Measurements from ENCODE around the gene UBE2G1. TPM values are rescaled to one million over a fixed set of nuclear protein-coding genes. Genes with fewer than 3 reads are reported as not detected.

UBE2G1 gene
- total and polyA plus RNA-seq, 2 of the 13 experiments (the other 11 are each of a cell fraction or from before 2014, with no cell fraction given), result 27.9 to 42.6 TPM

DNA sequence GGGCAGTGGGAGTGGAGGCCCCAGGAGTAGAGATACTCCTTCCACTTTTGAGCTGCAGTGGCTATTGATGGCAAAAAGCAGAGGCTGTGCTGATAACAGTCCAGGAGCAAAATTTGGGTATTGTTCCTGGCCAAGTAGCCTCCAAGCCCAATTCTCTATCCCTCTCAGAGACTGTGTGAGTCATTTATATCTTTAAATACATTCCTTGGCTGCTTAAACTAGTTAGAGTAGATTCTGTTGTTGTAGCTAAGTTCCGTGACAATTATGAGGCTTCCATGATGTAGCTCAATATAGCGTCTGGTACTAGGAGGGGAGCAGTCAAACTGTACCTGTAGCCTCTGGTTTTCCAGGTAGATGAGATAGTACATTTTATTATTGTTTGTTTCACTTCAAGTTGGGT is 19.9 kb upstream of the UBE2G1 start (continued):
- TF ChIP-seq NFE2L2 (IDR thresholded peaks at IDR 0.05; ENCODE audit: low read length), result no peak

DNA sequence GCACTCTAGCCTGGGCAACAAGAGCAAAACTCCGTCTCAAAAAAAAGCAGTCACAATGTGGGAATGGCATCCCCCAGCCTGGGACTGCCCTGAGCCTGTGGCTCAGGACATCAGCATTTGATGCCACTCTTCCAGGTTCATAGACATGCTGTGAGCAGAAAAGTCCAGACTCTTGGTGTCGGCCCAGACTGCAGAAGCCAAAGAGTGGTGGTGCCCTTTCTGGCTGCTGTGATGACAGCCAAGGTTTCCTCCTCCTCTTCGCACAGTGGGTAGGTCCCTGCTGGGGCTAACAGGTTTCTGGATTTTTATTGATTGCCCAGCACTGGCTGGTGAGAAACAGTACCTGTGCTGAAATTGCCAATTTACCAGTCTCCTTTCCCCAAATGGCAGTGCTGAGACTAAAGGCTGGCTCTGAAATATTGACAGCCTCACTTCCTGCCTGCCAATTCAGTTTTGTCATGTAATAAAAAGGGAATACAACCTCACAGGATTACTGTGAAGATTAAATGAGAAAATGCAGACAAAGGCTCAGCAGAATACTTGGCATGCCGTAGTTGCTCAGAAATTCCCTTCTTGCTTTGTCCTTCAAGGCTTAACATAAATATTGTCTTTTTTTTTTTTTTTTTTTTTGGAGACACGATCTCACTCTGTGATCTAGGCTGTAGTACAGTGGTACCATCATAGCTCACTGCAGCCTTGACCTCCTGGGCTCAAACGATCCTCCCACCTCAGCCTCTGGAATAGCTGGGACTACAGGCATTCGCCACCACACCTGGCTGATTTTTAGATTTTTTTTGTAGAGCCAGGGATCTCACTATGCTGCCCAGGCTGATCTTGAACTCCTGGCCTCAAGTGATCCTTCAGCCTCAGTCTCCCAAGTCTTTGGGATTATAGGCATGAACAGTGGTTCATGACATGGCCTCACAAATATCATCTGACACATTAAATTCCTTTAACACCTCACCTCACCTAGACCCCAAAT is 15.5 kb upstream of the UBE2G1 start:
- ChIA-PET POLR2A (no interaction called here), CTCF (ENCODE audit: low intra/inter-chr PET ratio, low total read pairs) (no interaction called here)
- H3K4me1 ChIP-seq (ENCODE audit: insufficient read depth, low read length), result peaks cover 27% of the 10 kb centered on the region
- peak overlapping the region; percentile 56 for H3K4me2 ChIP-seq (ENCODE audit: low read depth, low read length)
- H3K79me2 ChIP-seq (ENCODE audit: insufficient read depth, low read length), result no peaks in the 10 kb centered on the region
- H3K4me3 ChIP-seq (replicated peaks in 1 of 3; ENCODE audit: insufficient read depth in 1 of 3, low read depth in 2 of 3, low read length in 3 of 3), result peak overlapping the region in 2 of 3 experiments; percentile 23; a peak in 3 of 6 replicates
- H3K9ac ChIP-seq (ENCODE audit: insufficient read depth, low read depth, low read length), result no peak overlapping the region
- no peak for FAIRE-seq
- in situ Hi-C loops (cut with HindIII; ENCODE audit: extremely low pct_ligation_motif_present, low pct_unique_long_range_greater_than_20kb) (no loop called here), intact Hi-C loops (cut with micrococcal nuclease; ENCODE audit: unreplicated experiment) (no loop called here)
- H3K27me3 ChIP-seq (ENCODE audit: control insufficient read depth in 1 of 2, insufficient read depth in 2 of 2, low read length in 2 of 2), result no peaks in the 10 kb centered on the region
- H3K36me3 ChIP-seq (replicated peaks in 1 of 2; ENCODE audit: control insufficient read depth in 1 of 2, insufficient read depth in 2 of 2, low read length in 2 of 2), result no peaks in the 10 kb centered on the region
- no peak for DNase-seq (ENCODE audit: low spot score)
- WGBS (ENCODE audit: low lambda C conversion rate), result 23% methylated on average over 6 of the region's 7 CpGs
- peak; percentile 69 for ATAC-seq
- no peaks in the 10 kb centered on the region for H3K9me3 ChIP-seq (ENCODE audit: low read length)
- TF ChIP-seq, protein P1, sequence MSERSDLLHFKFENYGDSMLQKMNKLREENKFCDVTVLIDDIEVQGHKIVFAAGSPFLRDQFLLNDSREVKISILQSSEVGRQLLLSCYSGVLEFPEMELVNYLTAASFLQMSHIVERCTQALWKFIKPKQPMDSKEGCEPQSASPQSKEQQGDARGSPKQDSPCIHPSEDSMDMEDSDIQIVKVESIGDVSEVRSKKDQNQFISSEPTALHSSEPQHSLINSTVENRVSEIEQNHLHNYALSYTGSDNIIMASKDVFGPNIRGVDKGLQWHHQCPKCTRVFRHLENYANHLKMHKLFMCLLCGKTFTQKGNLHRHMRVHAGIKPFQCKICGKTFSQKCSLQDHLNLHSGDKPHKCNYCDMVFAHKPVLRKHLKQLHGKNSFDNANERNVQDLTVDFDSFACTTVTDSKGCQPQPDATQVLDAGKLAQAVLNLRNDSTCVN (CRISPR knock-in tag; IDR thresholded peaks at IDR 0.05; ENCODE audit: borderline replicate concordance), result 0 out of 2 replicates have a peak, but pooled peaks have one; percentile 41
- peak; percentile 78 for TF ChIP-seq ZNF121 (CRISPR knock-in tag; IDR thresholded peaks at IDR 0.05)
- no peak for TF ChIP-seq RELA (CRISPR knock-in tag; IDR thresholded peaks at IDR 0.05)
- TF ChIP-seq, protein P2, sequence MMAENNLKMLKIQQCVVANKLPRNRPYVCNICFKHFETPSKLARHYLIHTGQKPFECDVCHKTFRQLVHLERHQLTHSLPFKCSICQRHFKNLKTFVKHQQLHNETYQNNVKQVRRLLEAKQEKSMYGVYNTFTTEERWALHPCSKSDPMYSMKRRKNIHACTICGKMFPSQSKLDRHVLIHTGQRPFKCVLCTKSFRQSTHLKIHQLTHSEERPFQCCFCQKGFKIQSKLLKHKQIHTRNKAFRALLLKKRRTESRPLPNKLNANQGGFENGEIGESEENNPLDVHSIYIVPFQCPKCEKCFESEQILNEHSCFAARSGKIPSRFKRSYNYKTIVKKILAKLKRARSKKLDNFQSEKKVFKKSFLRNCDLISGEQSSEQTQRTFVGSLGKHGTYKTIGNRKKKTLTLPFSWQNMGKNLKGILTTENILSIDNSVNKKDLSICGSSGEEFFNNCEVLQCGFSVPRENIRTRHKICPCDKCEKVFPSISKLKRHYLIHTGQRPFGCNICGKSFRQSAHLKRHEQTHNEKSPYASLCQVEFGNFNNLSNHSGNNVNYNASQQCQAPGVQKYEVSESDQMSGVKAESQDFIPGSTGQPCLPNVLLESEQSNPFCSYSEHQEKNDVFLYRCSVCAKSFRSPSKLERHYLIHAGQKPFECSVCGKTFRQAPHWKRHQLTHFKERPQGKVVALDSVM (CRISPR knock-in tag; IDR thresholded peaks at IDR 0.05), result peak; percentile 58; the same call in 1 of the 2 replicates
- TF ChIP-seq, protein P3, sequence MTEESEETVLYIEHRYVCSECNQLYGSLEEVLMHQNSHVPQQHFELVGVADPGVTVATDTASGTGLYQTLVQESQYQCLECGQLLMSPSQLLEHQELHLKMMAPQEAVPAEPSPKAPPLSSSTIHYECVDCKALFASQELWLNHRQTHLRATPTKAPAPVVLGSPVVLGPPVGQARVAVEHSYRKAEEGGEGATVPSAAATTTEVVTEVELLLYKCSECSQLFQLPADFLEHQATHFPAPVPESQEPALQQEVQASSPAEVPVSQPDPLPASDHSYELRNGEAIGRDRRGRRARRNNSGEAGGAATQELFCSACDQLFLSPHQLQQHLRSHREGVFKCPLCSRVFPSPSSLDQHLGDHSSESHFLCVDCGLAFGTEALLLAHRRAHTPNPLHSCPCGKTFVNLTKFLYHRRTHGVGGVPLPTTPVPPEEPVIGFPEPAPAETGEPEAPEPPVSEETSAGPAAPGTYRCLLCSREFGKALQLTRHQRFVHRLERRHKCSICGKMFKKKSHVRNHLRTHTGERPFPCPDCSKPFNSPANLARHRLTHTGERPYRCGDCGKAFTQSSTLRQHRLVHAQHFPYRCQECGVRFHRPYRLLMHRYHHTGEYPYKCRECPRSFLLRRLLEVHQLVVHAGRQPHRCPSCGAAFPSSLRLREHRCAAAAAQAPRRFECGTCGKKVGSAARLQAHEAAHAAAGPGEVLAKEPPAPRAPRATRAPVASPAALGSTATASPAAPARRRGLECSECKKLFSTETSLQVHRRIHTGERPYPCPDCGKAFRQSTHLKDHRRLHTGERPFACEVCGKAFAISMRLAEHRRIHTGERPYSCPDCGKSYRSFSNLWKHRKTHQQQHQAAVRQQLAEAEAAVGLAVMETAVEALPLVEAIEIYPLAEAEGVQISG (CRISPR knock-in tag; IDR thresholded peaks at IDR 0.05), result 0 out of 2 replicates have a peak, but pooled peaks have one; percentile 19
- H3K27ac ChIP-seq (ENCODE audit: extremely low read length, insufficient read depth, low read length), result no peak overlapping the region
- H2AFZ ChIP-seq (ENCODE audit: low read length), result peak overlapping the region; percentile 64
- BruUV-seq (replicated peaks), result no TSS peak
- no peaks in the 10 kb centered on the region for H4K20me1 ChIP-seq (ENCODE audit: insufficient read depth, low read length)

Data from HepG2 (cell line).